Erythroblast (primary cell): ENCODE measurements around the gene TSKS.

ENCODE experiments used
- DNase-seq, 2 experiments: peaks; one replicate each; lab custom pipeline; 2025; lab: John Stamatoyannopoulos, UW
- GATA1 ChIP-seq: IDR thresholded peaks from 2 replicates; pipeline ENCODE4 v1.6.1; 2011; ENCODE audit warnings: low read depth, mild to moderate bottlenecking, control low read depth, low read length, moderate library complexity
- POLR2A ChIP-seq: IDR thresholded peaks from 2 replicates; pipeline ENCODE4 v1.6.1; 2011; ENCODE audit warnings: mild to moderate bottlenecking, low read length

The TSKS gene

GRCh38 chr19:49766930-49767299, 3.8 kb upstream of the TSKS start, which contains the start of gene AP2A1:
AP2A1 (plus strand) TSS chr19:49767001; CDS start chr19:49767134, 133 bp downstream.
- DNase-seq, result no peak
- TF ChIP-seq GATA1, result no peak
- TF ChIP-seq POLR2A, result no peak

GRCh38 chr19:49766007-49766929, 3.2 kb upstream of the TSKS start:
- TF ChIP-seq GATA1, result no peak
- TF ChIP-seq POLR2A, result peak; percentile 87
- DNase-seq, result peak; percentile 100

- TF ChIP-seq GATA1, result no peak
- no peak for TF ChIP-seq POLR2A
- no peak for DNase-seq
Measured at GRCh38 chr19:49764341-49764740, 1.2 kb upstream of the TSKS start.

- no peak for DNase-seq
- TF ChIP-seq GATA1, result no peak
- no peak for TF ChIP-seq POLR2A
Measured at GRCh38 chr19:49761625-49762311, 1.3 kb downstream of the TSKS start.

GRCh38 chr19:49761249-49761624, 1.9 kb downstream of the TSKS start:
- DNase-seq, result no peak
- no peak for TF ChIP-seq GATA1

- DNase-seq, result no peak
- TF ChIP-seq GATA1, result no peak
- no peak for TF ChIP-seq POLR2A
Measured at GRCh38 chr19:49758292-49758691, 4.8 kb downstream of the TSKS start.

- TF ChIP-seq POLR2A, result no peak
- no peak for TF ChIP-seq GATA1
- no peak for DNase-seq
Measured at GRCh38 chr19:49755956-49756355, 7.2 kb downstream of the TSKS start.

- no peak for DNase-seq
- TF ChIP-seq GATA1, result no peak
- no peak for TF ChIP-seq POLR2A
Measured at GRCh38 chr19:49752701-49753100, 10.4 kb downstream of the TSKS start.

GRCh38 chr19:49749771-49750170, 13.3 kb downstream of the TSKS start:
- TF ChIP-seq POLR2A, result no peak
- TF ChIP-seq GATA1, result no peak

GRCh38 chr19:49749055-49749716, 13.9 kb downstream of the TSKS start:
- no peak for DNase-seq
- TF ChIP-seq POLR2A (no peak), GATA1 (no peak)

More at GRCh38 chr19:49749771-49750170, 13.3 kb downstream of the TSKS start:
- no peak for DNase-seq

GRCh38 chr19:49746206-49746958, 16.7 kb downstream of the TSKS start:
- DNase-seq, result peak; percentile 65 to 75
- TF ChIP-seq GATA1, result no peak

GRCh38 chr19:49744946-49745381, 18.1 kb downstream of the TSKS start:
- no peak for TF ChIP-seq POLR2A
- no peak for TF ChIP-seq GATA1
- no peak for DNase-seq

GRCh38 chr19:49741210-49741844, 21.8 kb downstream of the TSKS start:
- no peak for TF ChIP-seq POLR2A
- no peak for TF ChIP-seq GATA1
- no peak for DNase-seq
